Kidney epithelial cell (primary cell): Measurements from ENCODE around the gene SRRM3. TPM values are rescaled to one million over a fixed set of nuclear protein-coding genes. Genes with fewer than 3 reads are reported as not detected.
"Not testable (repeated sequence)": the region's sequence is repeated elsewhere in the genome, so short reads cannot be mapped to it uniquely, and the experiment has no call there.

Source experiments
- DNase-seq: peaks from one replicate; pipeline ENCODE4 v3.0.0-alpha.2; 2010; ENCODE audit warnings: low read depth
- H3K27me3 ChIP-seq: 2 replicates; pipeline ENCODE4 v1.6.0; 2011; ENCODE audit warnings: low read length; ENCODE audit not compliant: control insufficient read depth, insufficient read depth
- H3K36me3 ChIP-seq: 2 replicates; pipeline ENCODE4 v1.5.1; 2011; ENCODE audit warnings: low read length; ENCODE audit not compliant: control insufficient read depth, insufficient read depth
- H3K4me3 ChIP-seq: 2 replicates; pipeline ENCODE4 v1.5.1; 2011; ENCODE audit warnings: low read depth, mild to moderate bottlenecking, control low read depth, low read length
- CTCF ChIP-seq: IDR thresholded peaks from 2 replicates; pipeline ENCODE4 v1.5.1; 2011; ENCODE audit warnings: mild to moderate bottlenecking, moderate library complexity, low read length, control low read depth, inconsistent platforms; ENCODE audit not compliant: insufficient read depth, poor library complexity, severe bottlenecking
- total RNA-seq: library from RNA; depleted of rRNA; stranded (reverse); fragments of >200 nt; gene quantifications from 2 replicates; pipeline ENCODE4 v1.2.3, GENCODE V29; 2015

The SRRM3 gene
- total RNA-seq, 1 donor from 2014 or later: 0.21 TPM

- Histone ChIP-seq H3K4me3 (no peak overlapping the region), H3K36me3 (no peaks in the 10 kb centered on the region), H3K27me3 (no peaks in the 10 kb centered on the region)
- no peak for DNase-seq
- no peak for TF ChIP-seq CTCF
These were observed 108.6 kb downstream of the SRRM3 start for GRCh38 chr7:76310102-76310957.

DNA sequence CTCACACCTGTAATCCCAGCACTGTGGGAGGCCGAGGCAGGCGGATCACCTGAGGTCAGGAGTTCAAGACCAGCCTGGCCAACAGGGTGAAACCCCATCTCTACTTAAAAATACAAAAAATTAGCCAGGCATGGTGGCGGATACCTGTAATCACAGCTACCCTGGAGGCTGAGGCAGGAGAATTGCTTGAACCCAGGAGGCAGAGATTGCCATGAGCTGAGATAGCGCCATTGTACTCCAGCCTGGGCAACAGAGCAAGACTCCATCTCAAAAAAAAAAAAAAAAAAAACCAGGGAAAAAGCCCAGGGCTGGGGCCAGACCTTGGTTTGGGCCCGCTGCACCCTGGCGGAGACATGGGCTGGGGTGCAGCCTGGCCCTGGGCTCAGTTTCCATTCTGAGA is 110.1 kb downstream of the SRRM3 start:
- DNase-seq, H3K4me3 ChIP-seq, H3K36me3 ChIP-seq, H3K27me3 ChIP-seq: not testable (repeated sequence)

DNA sequence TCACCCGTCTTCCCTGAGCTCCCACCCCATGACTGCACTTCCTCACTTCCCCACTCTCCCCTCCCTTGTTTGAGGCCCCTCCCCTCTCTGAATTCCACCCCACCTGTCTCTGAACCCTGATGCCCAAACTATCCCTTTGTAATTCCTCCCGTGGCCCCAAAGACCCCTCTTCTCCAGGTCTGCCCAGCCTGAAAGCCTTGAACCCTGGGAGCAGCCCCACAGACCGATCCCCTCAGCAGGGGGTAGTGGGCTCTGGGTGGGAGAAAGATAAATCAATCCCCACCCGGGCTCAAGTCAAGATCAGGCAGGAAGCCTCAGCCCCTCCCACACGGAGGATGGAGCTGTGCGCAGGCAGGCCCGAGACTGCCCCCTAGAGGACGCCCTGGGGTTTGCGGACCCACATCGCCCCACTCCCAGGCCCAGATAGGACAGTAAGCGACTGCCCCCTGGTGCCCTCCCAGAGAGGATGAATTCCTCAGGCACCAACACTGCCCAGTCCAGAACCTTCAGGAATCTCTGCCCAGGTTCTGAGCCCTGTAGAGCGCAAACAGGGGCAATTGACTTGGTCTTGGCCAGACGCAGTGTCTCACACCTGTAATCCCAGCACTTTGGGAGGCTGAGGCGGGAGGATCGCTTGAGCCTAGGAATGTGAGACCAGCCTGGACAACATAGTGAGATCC is 112.5 kb downstream of the SRRM3 start:
- DNase-seq: peak; percentile 63
- no peak overlapping the region for H3K4me3 ChIP-seq
- TF ChIP-seq CTCF: peak; percentile 100
- H3K27me3 ChIP-seq: no peaks in the 10 kb centered on the region
- H3K36me3 ChIP-seq: no peaks in the 10 kb centered on the region

- DNase-seq, H3K27me3 ChIP-seq, H3K36me3 ChIP-seq, H3K4me3 ChIP-seq: not testable (repeated sequence)
These were observed 113.0 kb downstream of the SRRM3 start for GRCh38 chr7:76314740-76315139.

- Histone ChIP-seq H3K27me3 (no peaks in the 10 kb centered on the region), H3K36me3 (no peaks in the 10 kb centered on the region), H3K4me3 (no peak overlapping the region)
- no peak for TF ChIP-seq CTCF
- DNase-seq: no peak
These were observed 113.7 kb downstream of the SRRM3 start for GRCh38 chr7:76315364-76315763.

- no peaks in the 10 kb centered on the region for H3K27me3 ChIP-seq
- TF ChIP-seq CTCF: no peak
- peak overlapping the region; percentile 38 for H3K4me3 ChIP-seq
- no peaks in the 10 kb centered on the region for H3K36me3 ChIP-seq
- no peak for DNase-seq
These were observed 115.5 kb downstream of the SRRM3 start for GRCh38 chr7:76316984-76317781.
